OCI-LY7 (cell line): Measurements from ENCODE around the gene STK35.

Experiments
- EZH2phosphoT487 ChIP-seq: fragments of 200-600 bp; sonication (generic); IDR thresholded peaks from 2 replicates; pipeline ENCODE4 v1.6.1; 2018; ENCODE audit warnings: low read depth, borderline replicate concordance, mild to moderate bottlenecking, mixed run types, antibody characterized with exemption, low read length, moderate library complexity, mixed read lengths
- TF ChIP-seq, protein P1 (sequence below): fragments of 200-600 bp; sonication (generic); conservative IDR thresholded peaks from 2 replicates; pipeline ENCODE4 v1.5.1; 2014; ENCODE audit warnings: mild to moderate bottlenecking, antibody characterized with exemption, low read length, moderate library complexity, mixed read lengths

DNA sequence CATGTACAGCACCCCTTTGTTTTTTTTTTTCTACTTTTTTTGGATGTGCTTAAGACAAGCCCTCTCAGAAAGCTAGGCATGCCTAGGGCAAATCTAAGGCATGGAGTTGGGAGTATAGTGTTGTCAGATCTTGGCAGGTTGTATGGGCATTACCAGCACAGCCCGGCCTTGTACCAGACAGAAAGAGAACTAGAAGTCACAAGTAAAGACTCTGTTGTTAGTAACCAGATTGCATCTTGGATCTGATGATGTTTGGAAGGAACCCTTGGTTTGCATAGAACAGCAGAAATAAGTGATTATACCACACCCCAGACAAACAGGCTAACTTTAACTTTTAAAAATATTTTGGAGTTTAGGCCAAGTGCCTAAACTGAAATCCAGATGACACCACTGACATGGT lies 25.6 kb downstream of the STK35 start:
- TF ChIP-seq, protein P1, sequence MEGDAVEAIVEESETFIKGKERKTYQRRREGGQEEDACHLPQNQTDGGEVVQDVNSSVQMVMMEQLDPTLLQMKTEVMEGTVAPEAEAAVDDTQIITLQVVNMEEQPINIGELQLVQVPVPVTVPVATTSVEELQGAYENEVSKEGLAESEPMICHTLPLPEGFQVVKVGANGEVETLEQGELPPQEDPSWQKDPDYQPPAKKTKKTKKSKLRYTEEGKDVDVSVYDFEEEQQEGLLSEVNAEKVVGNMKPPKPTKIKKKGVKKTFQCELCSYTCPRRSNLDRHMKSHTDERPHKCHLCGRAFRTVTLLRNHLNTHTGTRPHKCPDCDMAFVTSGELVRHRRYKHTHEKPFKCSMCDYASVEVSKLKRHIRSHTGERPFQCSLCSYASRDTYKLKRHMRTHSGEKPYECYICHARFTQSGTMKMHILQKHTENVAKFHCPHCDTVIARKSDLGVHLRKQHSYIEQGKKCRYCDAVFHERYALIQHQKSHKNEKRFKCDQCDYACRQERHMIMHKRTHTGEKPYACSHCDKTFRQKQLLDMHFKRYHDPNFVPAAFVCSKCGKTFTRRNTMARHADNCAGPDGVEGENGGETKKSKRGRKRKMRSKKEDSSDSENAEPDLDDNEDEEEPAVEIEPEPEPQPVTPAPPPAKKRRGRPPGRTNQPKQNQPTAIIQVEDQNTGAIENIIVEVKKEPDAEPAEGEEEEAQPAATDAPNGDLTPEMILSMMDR, result no peak
- no peak for TF ChIP-seq EZH2phosphoT487
